IPS DF 4.7 (cell line): Measurements from ENCODE around the gene PGAP2.
"Not testable (repeated sequence)": the region's sequence is repeated elsewhere in the genome, so short reads cannot be mapped to it uniquely, and the experiment has no call there.

Experiments
- DNase-seq: peaks from one replicate; pipeline ENCODE4 v3.0.0-alpha.2; 2013; ENCODE audit warnings: low spot score; ENCODE audit errors: extremely low read depth

PGAP2 gene

GRCh38 chr11:3807909-3808860, at the start of gene PGAP2:
PGAP2 (plus strand) TSS chr11:3808560; CDS start chr11:3811260, 2,700 bp downstream.
- peak; percentile 62 for DNase-seq

GRCh38 chr11:3764266-3764665, 44.1 kb upstream of the PGAP2 start:
- DNase-seq: no peak

GRCh38 chr11:3766836-3767235, 41.5 kb upstream of the PGAP2 start:
- not testable (repeated sequence) for DNase-seq

- no peak for DNase-seq
Observed at GRCh38 chr11:3767536-3767935, 40.8 kb upstream of the PGAP2 start.

- no peak for DNase-seq
Observed at GRCh38 chr11:3773180-3773579, 35.2 kb upstream of the PGAP2 start.

GRCh38 chr11:3775736-3776406, 32.5 kb upstream of the PGAP2 start:
- no peak for DNase-seq

GRCh38 chr11:3781423-3781822, 26.9 kb upstream of the PGAP2 start:
- no peak for DNase-seq

- no peak for DNase-seq
Observed at GRCh38 chr11:3782963-3783362, 25.4 kb upstream of the PGAP2 start.

- DNase-seq: no peak
Observed at GRCh38 chr11:3783611-3784010, 24.7 kb upstream of the PGAP2 start.

- no peak for DNase-seq
Observed at GRCh38 chr11:3786781-3787428, 21.5 kb upstream of the PGAP2 start.

GRCh38 chr11:3794387-3794786, 14.0 kb upstream of the PGAP2 start:
- DNase-seq: not testable (repeated sequence)

- DNase-seq: no peak
Observed at GRCh38 chr11:3795131-3796001, 13.0 kb upstream of the PGAP2 start.

- DNase-seq: no peak
Observed at GRCh38 chr11:3796002-3796311, 12.4 kb upstream of the PGAP2 start.

GRCh38 chr11:3796346-3796745, 12.0 kb upstream of the PGAP2 start:
- no peak for DNase-seq

- DNase-seq: no peak
Observed at GRCh38 chr11:3796801-3797328, 11.5 kb upstream of the PGAP2 start.

GRCh38 chr11:3797329-3798090, 10.8 kb upstream of the PGAP2 start, which contains the start of gene NUP98:
NUP98 (minus strand) TSS chr11:3797554; CDS start chr11:3782117, 15,437 bp downstream.
- DNase-seq: peak; percentile 96

- no peak for DNase-seq
Observed at GRCh38 chr11:3799143-3799542, 9.2 kb upstream of the PGAP2 start.

- DNase-seq: no peak
Observed at GRCh38 chr11:3799873-3800272, 8.5 kb upstream of the PGAP2 start.

- no peak for DNase-seq
Observed at GRCh38 chr11:3802011-3802790, 6.2 kb upstream of the PGAP2 start.
